SK-N-SH (cell line): Measurements from ENCODE around the gene SLC16A5. TPM values are rescaled to one million over a fixed set of nuclear protein-coding genes. Genes with fewer than 3 reads are reported as not detected.

Source experiments
- CTCF ChIA-PET: fragments of 300-600, 350-600 bp; formaldehyde crosslinking; extraction: SDS; loops from one replicate; lab custom pipeline; 2021; lab: Yijun Ruan, JAX
- POLR2A ChIA-PET: fragments of 350-600 bp; sonication (Branson Sonifier 250); formaldehyde crosslinking; extraction: SDS; loops from one replicate; lab custom pipeline; 2020; ENCODE audit warnings: antibody characterized with exemption, inconsistent platforms; lab: Yijun Ruan, JAX
- DNase-seq: peaks from one replicate; pipeline ENCODE4 v3.0.0; 2012
- H2AFZ ChIP-seq: fragments of 200-600 bp; sonication (generic); 2 replicates; pipeline ENCODE4 v1.8.1; 2016; ENCODE audit warnings: antibody characterized with exemption, mild to moderate bottlenecking, low read depth
- H3F3A ChIP-seq: fragments of 200-600 bp; sonication (generic); replicated peaks from 2 replicates; pipeline ENCODE3; 2016; ENCODE audit warnings: antibody characterized with exemption, mild to moderate bottlenecking; ENCODE audit not compliant: insufficient read depth
- H3K27ac ChIP-seq, 2 experiments: fragments of 200-500 bp in 1 of 2; fragments of 200-600 bp in 1 of 2; sonication (Bioruptor generic) in 1 of 2; sonication (generic), shearing (Covaris generic) in 1 of 2; 2 replicates each; pipeline versions ENCODE4 v1.5.1 to v1.6.1; 2014 to 2016; ENCODE audit warnings: low read depth in 2 of 2, inconsistent platforms in 1 of 2, low read length in 1 of 2, mild to moderate bottlenecking in 1 of 2, mixed read lengths in 1 of 2
- H3K27me3 ChIP-seq: fragments of 200-600 bp; sonication (generic), shearing (Covaris generic); 2 replicates; pipeline ENCODE4 v1.6.1; 2016; ENCODE audit warnings: mixed run types; ENCODE audit not compliant: insufficient read depth
- H3K36me3 ChIP-seq, 2 experiments: fragments of 200-500 bp in 1 of 2; fragments of 200-600 bp in 1 of 2; sonication (Bioruptor generic) in 1 of 2; sonication (generic) in 1 of 2; replicated peaks in 1 of 2; 2 replicates each; pipeline versions ENCODE3 to v1.5.1; 2014 to 2016; ENCODE audit warnings: low read length in 1 of 2, mild to moderate bottlenecking in 1 of 2; ENCODE audit not compliant: insufficient read depth in 2 of 2, control insufficient read depth in 1 of 2
- H3K4me1 ChIP-seq, 2 experiments: fragments of 200-500 bp in 1 of 2; fragments of 200-600 bp in 1 of 2; sonication (Bioruptor generic) in 1 of 2; sonication (generic), shearing (Covaris generic) in 1 of 2; 2 replicates each; pipeline versions ENCODE4 v1.5.1 to v1.6.1; 2014 to 2016; ENCODE audit warnings: low read depth in 1 of 2, low read length in 1 of 2, mixed run types in 1 of 2; ENCODE audit not compliant: insufficient read depth in 2 of 2, control insufficient read depth in 1 of 2
- H3K4me2 ChIP-seq: fragments of 200-600 bp; sonication (generic), shearing (Covaris generic); 2 replicates; pipeline ENCODE4 v1.6.1; 2017; ENCODE audit warnings: mixed run types
- H3K4me3 ChIP-seq, 2 experiments: fragments of 200-500 bp in 1 of 2; fragments of 200-600 bp in 1 of 2; sonication (Bioruptor generic) in 1 of 2; sonication (generic), shearing (Covaris generic) in 1 of 2; 2 replicates each; pipeline versions ENCODE4 v1.5.1 to v1.8.1; 2014 to 2016; ENCODE audit warnings: low read depth in 2 of 2, inconsistent platforms in 1 of 2, low read length in 1 of 2, mild to moderate bottlenecking in 1 of 2, mixed read lengths in 1 of 2, moderate library complexity in 1 of 2
- H3K79me2 ChIP-seq: fragments of 200-600 bp; sonication (generic); 2 replicates; pipeline ENCODE4 v1.8.1; 2017; ENCODE audit warnings: mild to moderate bottlenecking; ENCODE audit not compliant: insufficient read depth
- H3K9ac ChIP-seq: fragments of 200-600 bp; sonication (generic); 2 replicates; pipeline ENCODE4 v1.6.1; 2017; ENCODE audit warnings: mixed run types
- H3K9me2 ChIP-seq: fragments of 200-600 bp; sonication (generic); 2 replicates; pipeline ENCODE4 v1.6.1; 2017; ENCODE audit warnings: mixed run types
- H3K9me3 ChIP-seq: fragments of 200-600 bp; sonication (generic); 2 replicates; pipeline ENCODE4 v1.6.1; 2017; ENCODE audit warnings: mixed run types, mild to moderate bottlenecking, moderate library complexity
- H4K20me1 ChIP-seq: fragments of 200-600 bp; sonication (generic); 2 replicates; pipeline ENCODE4 v1.6.1; 2017; ENCODE audit warnings: mild to moderate bottlenecking, mixed run types; ENCODE audit not compliant: insufficient read depth
- FOXJ3 ChIP-seq: sonication (generic); formaldehyde crosslinking; IDR thresholded peaks from 2 replicates; pipeline ENCODE4 v1.5.1; 2020; ENCODE audit warnings: mild to moderate bottlenecking, missing genetic modification reagents
- JUND ChIP-seq: IDR thresholded peaks from 2 replicates; pipeline ENCODE4 v1.4.0; 2012
- NFIC ChIP-seq: IDR thresholded peaks from 2 replicates; pipeline ENCODE4 v1.4.0; 2012; ENCODE audit warnings: borderline replicate concordance
- POLR2AphosphoS5 ChIP-seq: IDR thresholded peaks from 2 replicates; pipeline ENCODE4 v1.6.1; 2012; ENCODE audit warnings: low read depth, low read length
- RAD21 ChIP-seq: IDR thresholded peaks from 2 replicates; pipeline ENCODE4 v1.6.1; 2012; ENCODE audit warnings: mild to moderate bottlenecking, low read length
- REST ChIP-seq: IDR thresholded peaks from 2 replicates; pipeline ENCODE4 v1.6.1; 2012; ENCODE audit warnings: mild to moderate bottlenecking, low read depth, low read length, moderate library complexity
- RFX5 ChIP-seq: IDR thresholded peaks from 2 replicates; pipeline ENCODE4 v1.6.1; 2012; ENCODE audit warnings: mild to moderate bottlenecking, improper control_type of control experiment, low read length
- TEAD4 ChIP-seq: IDR thresholded peaks from 2 replicates; pipeline ENCODE4 v1.4.0; 2012; ENCODE audit warnings: mild to moderate bottlenecking, borderline replicate concordance; ENCODE audit not compliant: insufficient read depth
- WGBS: methylation state at CpG from one replicate; pipeline ENCODE4 v1.1.6; 2017; ENCODE audit warnings: low lambda C conversion rate; 5-methylcytosine and 5-hydroxymethylcytosine counted together
- polyA plus RNA-seq, 3 experiments: library from polyadenylated mRNA; depleted of rRNA; stranded (reverse); fragments of >200 nt; gene quantifications; 2 replicates each; pipeline ENCODE4 v1.2.3, GENCODE V29; 2012

The SLC16A5 gene
- polyA plus RNA-seq, 1 of the 3 experiments (the other 2 are of a cell fraction), result 0.03 TPM

- Histone ChIP-seq H3K9me2 (no peaks in the 10 kb centered on the region), H4K20me1 (peaks cover 53% of the 10 kb centered on the region), H3K27me3 (no peaks in the 10 kb centered on the region), H2AFZ (no peak overlapping the region), H3K4me3 (no peak overlapping the region), H3K4me2 (no peak overlapping the region), H3K9ac (no peak overlapping the region), H3F3A (peaks cover 46% of the 10 kb centered on the region), H3K4me1 (no peaks in the 10 kb centered on the region; a peak in 2 of 4 replicates), H3K79me2 (peaks cover 96% of the 10 kb centered on the region), H3K36me3 (peaks cover 53 to 72% of the 10 kb centered on the region in 2 experiments), H3K27ac (no peak overlapping the region), H3K9me3 (no peaks in the 10 kb centered on the region)
- TF ChIP-seq FOXJ3 (no peak), RFX5 (no peak), TEAD4 (no peak), POLR2AphosphoS5 (peak; percentile 10; the same call in 1 of the 2 replicates)
- 87% methylated on average over 3 of the region's 3 CpGs for WGBS
- DNase-seq, result no peak
- CTCF ChIA-PET, result interaction anchor here (2.1 to 2.7 kb wide), 2 partner anchors 16 to 32 kb away, joined by 8 to 16 read pairs; partner anchors contain the start of gene NT5C
- POLR2A ChIA-PET, result no interaction called here
These were observed 58.8 kb downstream of the SLC16A5 start for GRCh38 chr17:75146592-75146991.

- Histone ChIP-seq H3K4me3 (no peak overlapping the region), H3K4me1 (no peaks in the 10 kb centered on the region; a peak in 2 of 4 replicates), H4K20me1 (peaks cover 53% of the 10 kb centered on the region), H3K27me3 (no peaks in the 10 kb centered on the region), H3F3A (peaks cover 39% of the 10 kb centered on the region), H3K79me2 (peaks cover 99% of the 10 kb centered on the region), H3K9ac (no peak overlapping the region), H3K27ac (no peak overlapping the region), H3K4me2 (no peak overlapping the region), H2AFZ (no peak overlapping the region), H3K9me2 (no peaks in the 10 kb centered on the region), H3K9me3 (no peaks in the 10 kb centered on the region), H3K36me3 (peaks cover 47 to 61% of the 10 kb centered on the region in 2 experiments)
- TF ChIP-seq REST, result no peak
- TF ChIP-seq JUND, result no peak
- TF ChIP-seq NFIC, result no peak
- TF ChIP-seq POLR2AphosphoS5, result no peak
- TF ChIP-seq RAD21, result no peak
- CTCF ChIA-PET, result interaction anchor here (0.7 to 3.3 kb wide), 7 partner anchors 9 to 100 kb away, joined by 3 to 25 read pairs (median 4); partner anchors contain the start of gene NT5C
- POLR2A ChIA-PET, result interaction anchor here (0.8 kb wide), 1 partner anchor 16 kb away, joined by 3 read pairs; the partner anchor contains the start of gene NT5C
- WGBS, result 82% methylated on average over 6 of the region's 6 CpGs
- DNase-seq, result no peak
These were observed 60.3 kb downstream of the SLC16A5 start for GRCh38 chr17:75147878-75148546.
